Heart left ventricle (tissue), 16 donors: ENCODE measurements around the gene EPB41L2. TPM values are rescaled to one million over a fixed set of nuclear protein-coding genes. Genes with fewer than 3 reads are reported as not detected.
A peak's percentile ranks its signal among the peaks of the same experiment; 100 is the strongest.

ENCODE experiments used
- ATAC-seq, 4 donors: fragments of 200-7000 bp; cut with Tn5 transposase; one replicate each; pipeline ENCODE4 v1.9.1; 2020 to 2022; ENCODE audit warnings: moderate library complexity in 4 of 4, mild to moderate bottlenecking in 3 of 4, moderate number of reproducible peaks in 1 of 4
- DNase-seq, 5 donors: peaks; one replicate each; pipeline ENCODE4 v3.0.0-alpha.2; 2020
- H3K27ac ChIP-seq, 12 donors: fragments of 200-600 bp; sonication (generic) in 4 of 12; one replicate each; pipeline versions ENCODE4 v1.5.0 to v1.8.0; 2016 to 2022; ENCODE audit warnings: mild to moderate bottlenecking in 2 of 12
- H3K27me3 ChIP-seq, 9 donors: fragments of 200-600 bp; sonication (generic) in 2 of 9; one replicate each; pipeline versions ENCODE4 v1.5.1 to v1.8.0; 2016 to 2022; ENCODE audit warnings: mild to moderate bottlenecking in 3 of 9
- H3K36me3 ChIP-seq, 9 donors: fragments of 200-600 bp; sonication (generic) in 2 of 9; one replicate each; pipeline versions ENCODE4 v1.5.0 to v1.8.0; 2018 to 2022; ENCODE audit warnings: mild to moderate bottlenecking in 2 of 9
- H3K4me1 ChIP-seq, 12 donors: fragments of 200-600 bp; sonication (generic) in 4 of 12; one replicate each; pipeline versions ENCODE4 v1.5.0 to v1.8.0; 2016 to 2022; ENCODE audit warnings: mild to moderate bottlenecking in 3 of 12
- H3K4me3 ChIP-seq, 12 donors: fragments of 200-600 bp; sonication (generic) in 4 of 12; one replicate each; pipeline versions ENCODE4 v1.5.0 to v1.8.0; 2017 to 2022; ENCODE audit warnings: mild to moderate bottlenecking in 9 of 12, moderate library complexity in 4 of 12
- H3K9me3 ChIP-seq, 12 donors: fragments of 200-600 bp; sonication (generic) in 4 of 12; one replicate each; pipeline versions ENCODE4 v1.5.0 to v1.8.0; 2016 to 2022; ENCODE audit warnings: mild to moderate bottlenecking in 1 of 12
- POLR2A ChIP-seq, 2 donors: fragments of 450-650 bp; IDR thresholded peaks; one replicate each; pipeline ENCODE4 v1.6.1; 2017; ENCODE audit warnings: antibody characterized with exemption in 2 of 2, mild to moderate bottlenecking in 2 of 2, moderate library complexity in 2 of 2
- WGBS, 4 donors: extraction: QIAGEN DNeasy Blood & Tissue Kit in 2 of 4; methylation state at CpG; one replicate each; pipeline versions ENCODE4 v1.1.5 to v1.1.7; 2013 to 2018; 5-methylcytosine and 5-hydroxymethylcytosine counted together
- intact Hi-C, 10 donors: fragments of 100-400 bp; cut with DNase I; formaldehyde crosslinking; loops; one replicate each; pipeline versions ENCODE4 v1.11.1 to v1.14.2; 2022
- polyA plus RNA-seq, 2 donors: library from polyadenylated mRNA; stranded (reverse); fragments of 200-250 nt; gene quantifications; one replicate each; pipeline ENCODE4 v1.2.3, GENCODE V29; 2013
- total RNA-seq, 9 donors: library from RNA; depleted of rRNA in 2 of 9; stranded (reverse); fragments of >200 nt in 2 of 9; fragmentation: NEBNext Ultra II Directional in 3 of 9; extraction: Animal tissue kit (Norgen Biotek cat#: 25700) in 3 of 9; gene quantifications; one replicate each; pipeline versions ENCODE4 v1.1.0 to v1.2.4, GENCODE V29; 2016 to 2023
- TF ChIP-seq, protein P1 (sequence below), 12 donors: fragments of 200-600 bp; sonication (generic) in 4 of 12; IDR thresholded peaks; one replicate each; pipeline versions ENCODE4 v1.5.0 to v1.8.0; 2018 to 2022; ENCODE audit warnings: antibody characterized with exemption in 12 of 12, mild to moderate bottlenecking in 5 of 12
- donor health status: ischemic (EF 13 %, LVEDD 7.1; RV severe dilation, severe dysfunction).
- donor health status: healthy with polysubstance abuse.
- donor health status: DM: no; HTN: yes; CAD: no.
- donor health status: DM: no; HTN: no; CAD: no.
- donor health status: ischemic (EF 25% LVEDD 6.9; RV normal size, moderate dysfunction).
- donor health status: ischemic (EF 25% LVEDD 5.7; RV mildly dilated, moderate dysfunction).
- donor health status: healthy.
- donor health status: DM: yes; HTN: yes; CAD: no.
- donor health status: ischemic (EF 35%, LVEDD 5.7; RV mildly dilated, moderate dysfunction).
- donor health status: nonischemic (EF 11% LVEDD 7.7; RV severe dilation, severe dysfunction).
- donor health status: DM: yes; HTN: yes; CAD: no.
- donor health status: PGD.
- donor health status: ischemic (EF 29% LVEDD 5.4; RV normal size, mild dysfunction).
- donor health status: nonischemic (EF 23%, LVEDD 6.1; RV moderate dilation, normal function).

The EPB41L2 gene
- total and polyA plus RNA-seq, 11 donors, result 21.3 to 115 (median 51.9) TPM

- TF ChIP-seq, protein P1, sequence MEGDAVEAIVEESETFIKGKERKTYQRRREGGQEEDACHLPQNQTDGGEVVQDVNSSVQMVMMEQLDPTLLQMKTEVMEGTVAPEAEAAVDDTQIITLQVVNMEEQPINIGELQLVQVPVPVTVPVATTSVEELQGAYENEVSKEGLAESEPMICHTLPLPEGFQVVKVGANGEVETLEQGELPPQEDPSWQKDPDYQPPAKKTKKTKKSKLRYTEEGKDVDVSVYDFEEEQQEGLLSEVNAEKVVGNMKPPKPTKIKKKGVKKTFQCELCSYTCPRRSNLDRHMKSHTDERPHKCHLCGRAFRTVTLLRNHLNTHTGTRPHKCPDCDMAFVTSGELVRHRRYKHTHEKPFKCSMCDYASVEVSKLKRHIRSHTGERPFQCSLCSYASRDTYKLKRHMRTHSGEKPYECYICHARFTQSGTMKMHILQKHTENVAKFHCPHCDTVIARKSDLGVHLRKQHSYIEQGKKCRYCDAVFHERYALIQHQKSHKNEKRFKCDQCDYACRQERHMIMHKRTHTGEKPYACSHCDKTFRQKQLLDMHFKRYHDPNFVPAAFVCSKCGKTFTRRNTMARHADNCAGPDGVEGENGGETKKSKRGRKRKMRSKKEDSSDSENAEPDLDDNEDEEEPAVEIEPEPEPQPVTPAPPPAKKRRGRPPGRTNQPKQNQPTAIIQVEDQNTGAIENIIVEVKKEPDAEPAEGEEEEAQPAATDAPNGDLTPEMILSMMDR (IDR thresholded peaks at IDR 0.05), result no peak
- TF ChIP-seq POLR2A (IDR thresholded peaks at IDR 0.05), result no peak
- H3K27me3 ChIP-seq, result no peaks in the 10 kb centered on the region
- no peak overlapping the region for H3K27ac ChIP-seq
- WGBS, 4 donors, result 12 to 19% (median 16%) methylated on average over 2 of the region's 2 CpGs
- peaks cover 0 to 91% (median 20%) of the 10 kb centered on the region in 9 donors for H3K36me3 ChIP-seq
- DNase-seq (no peak), ATAC-seq (no peak)
- intact Hi-C loops, result loop anchor here in 1 of 10 donors (5.0 kb wide), 1 partner anchor 167 kb away; the partner anchor contains the start of gene EPB41L2
- H3K9me3 ChIP-seq, result no peaks in the 10 kb centered on the region
- H3K4me1 ChIP-seq, result peaks cover 0 to 6% (median 0%) of the 10 kb centered on the region in 12 donors
- no peak overlapping the region for H3K4me3 ChIP-seq
These were observed 167.5 kb downstream of the EPB41L2 start for GRCh38 chr6:130895516-130895915.

DNA sequence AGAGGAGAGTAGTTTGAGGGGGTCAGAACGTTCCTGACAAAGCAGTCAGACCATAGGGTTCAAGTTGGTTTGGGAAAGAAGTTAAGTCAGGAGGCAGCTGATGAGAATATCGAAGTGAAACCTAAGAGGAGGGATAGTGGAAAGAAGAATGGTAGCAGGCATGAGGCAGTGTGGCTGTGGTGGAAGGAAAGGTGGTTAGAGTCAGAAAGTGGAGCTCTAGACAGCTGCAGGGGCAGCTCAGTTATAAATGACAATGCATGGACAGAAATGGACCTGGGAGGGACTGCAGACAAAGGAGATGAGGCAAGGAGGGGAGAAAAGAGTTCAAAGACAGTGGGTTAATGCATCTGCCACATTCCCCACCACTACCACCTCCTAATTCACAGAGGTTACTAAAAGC, 169.3 kb downstream of the EPB41L2 start:
- Histone ChIP-seq H3K27me3 (no peaks in the 10 kb centered on the region), H3K4me1 (peaks cover 0 to 6% (median 0%) of the 10 kb centered on the region in 12 donors), H3K4me3 (no peak overlapping the region), H3K36me3 (peaks cover 0 to 91% (median 25%) of the 10 kb centered on the region in 9 donors), H3K9me3 (no peaks in the 10 kb centered on the region), H3K27ac (peak overlapping the region in 1 of 12 donors; percentile 54)
- intact Hi-C loops, result loop anchor here in 1 of 10 donors (5.0 kb wide), 1 partner anchor 734 kb away; the partner anchor contains the start of gene MED23
- DNase-seq (no peak), ATAC-seq (peak in 1 of 4 donors; percentile 15)
- 81 to 89% (median 85%) methylated on average over 2 of the region's 2 CpGs for WGBS, 4 donors
- TF ChIP-seq POLR2A (IDR thresholded peaks at IDR 0.05), result no peak
- TF ChIP-seq, protein P1 (IDR thresholded peaks at IDR 0.05), result no peak

DNA sequence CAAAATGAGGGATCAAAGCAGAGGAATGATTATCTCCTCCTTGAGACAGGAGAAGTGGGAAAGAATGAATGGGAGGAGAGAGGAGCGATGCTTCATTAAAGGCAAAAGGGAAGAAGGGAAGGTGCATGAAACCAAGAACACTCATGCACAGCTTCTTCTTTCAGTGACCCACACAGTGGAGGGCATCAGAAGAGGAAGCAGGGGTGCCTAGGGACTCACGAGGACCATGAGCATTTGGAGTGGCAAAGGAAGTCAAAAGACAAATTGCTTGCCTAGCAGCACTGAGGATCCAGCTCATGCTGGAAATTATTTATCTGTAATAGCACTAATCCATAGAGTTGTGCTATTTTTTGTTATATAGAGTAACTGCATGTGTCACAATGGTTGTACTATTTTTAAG, 169.8 kb downstream of the EPB41L2 start:
- Histone ChIP-seq H3K27me3 (no peaks in the 10 kb centered on the region), H3K36me3 (peaks cover 0 to 89% (median 25%) of the 10 kb centered on the region in 9 donors), H3K9me3 (no peaks in the 10 kb centered on the region), H3K27ac (peak overlapping the region in 1 of 12 donors; percentile 54), H3K4me1 (peaks cover 0 to 6% (median 0%) of the 10 kb centered on the region in 12 donors), H3K4me3 (no peak overlapping the region)
- WGBS, 4 donors, result 79 to 91% (median 83%) methylated on average over 2 of the region's 2 CpGs
- TF ChIP-seq POLR2A (IDR thresholded peaks at IDR 0.05), result no peak
- TF ChIP-seq, protein P1 (IDR thresholded peaks at IDR 0.05), result no peak
- DNase-seq (no peak), ATAC-seq (peak in 2 of 4 donors; percentile 44 to 65)
- intact Hi-C loops, result loop anchor here in 1 of 10 donors (5.0 kb wide), 1 partner anchor 734 kb away; the partner anchor contains the start of gene MED23

DNA sequence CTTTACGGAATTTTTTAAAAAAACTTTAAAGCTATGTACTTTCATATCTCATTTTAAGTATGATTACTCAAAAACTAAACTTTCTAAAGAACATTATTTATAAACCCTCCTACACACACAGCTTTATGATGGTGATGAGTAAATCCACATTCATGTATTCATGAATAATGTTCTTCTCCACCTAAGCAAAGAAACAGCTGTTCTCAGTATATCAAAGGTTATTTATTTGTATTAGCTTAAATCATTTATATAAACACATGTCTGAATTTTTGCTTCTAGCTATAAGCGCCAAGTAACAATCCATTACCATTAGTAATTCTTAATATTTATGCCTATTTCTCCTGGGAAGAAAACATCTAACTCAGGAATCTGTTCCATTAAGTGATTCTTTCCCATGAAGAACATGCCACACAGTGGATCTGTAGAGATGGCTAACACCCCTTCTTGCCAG, 172.5 kb downstream of the EPB41L2 start:
- intact Hi-C loops, result loop anchor here in 1 of 10 donors (5.0 kb wide), 1 partner anchor 737 kb away; the partner anchor contains the start of gene MED23
- H3K4me3 ChIP-seq, result no peak overlapping the region
- TF ChIP-seq, protein P1 (IDR thresholded peaks at IDR 0.05), result no peak
- no peak for TF ChIP-seq POLR2A (IDR thresholded peaks at IDR 0.05)
- 85 to 91% (median 89%) methylated on average over 2 of the region's 2 CpGs for WGBS, 4 donors
- H3K36me3 ChIP-seq, result peaks cover 0 to 71% (median 25%) of the 10 kb centered on the region in 9 donors
- H3K27me3 ChIP-seq, result no peaks in the 10 kb centered on the region
- H3K4me1 ChIP-seq, result peaks cover 0 to 4% (median 0%) of the 10 kb centered on the region in 12 donors
- ATAC-seq (no peak), DNase-seq (no peak)
- no peaks in the 10 kb centered on the region for H3K9me3 ChIP-seq
- no peak overlapping the region for H3K27ac ChIP-seq
